OCI-LY3 (cell line): ENCODE results near the gene DOCK1.

Experiments
- H2AFZ ChIP-seq: fragments of 200-600, 300-600 bp; shearing (Covaris generic); 2 replicates; pipeline ENCODE4 v1.6.0; 2014; ENCODE audit warnings: antibody characterized with exemption, low read depth, low read length
- H3K27ac ChIP-seq: fragments of 200-600, 300-600 bp; sonication (generic); 2 replicates; pipeline ENCODE4 v1.5.1; 2014; ENCODE audit warnings: mild to moderate bottlenecking, low read length, moderate library complexity, mixed read lengths
- H3K27me3 ChIP-seq: fragments of 200-600, 300-600 bp; sonication (generic); 2 replicates; pipeline ENCODE4 v1.6.1; 2014; ENCODE audit warnings: low read depth, low read length, mixed read lengths
- H3K36me3 ChIP-seq: fragments of 200-600, 300-600 bp; sonication (generic); replicated peaks from 2 replicates; pipeline ENCODE3; 2014; ENCODE audit warnings: low read depth, low read length, mixed read lengths
- H3K4me1 ChIP-seq: fragments of 300-600, 200-600 bp; sonication (generic); 2 replicates; pipeline ENCODE4 v1.6.1; 2014; ENCODE audit warnings: low read length, mixed read lengths
- H3K4me2 ChIP-seq: fragments of 200-600, 300-600 bp; sonication (generic); 2 replicates; pipeline ENCODE4 v1.6.1; 2014; ENCODE audit warnings: low read length, mixed read lengths
- H3K4me3 ChIP-seq: fragments of 300-600, 200-600 bp; sonication (generic); 2 replicates; pipeline ENCODE4 v1.5.1; 2014; ENCODE audit warnings: antibody characterized with exemption, mild to moderate bottlenecking, low read length, moderate library complexity
- H3K79me2 ChIP-seq: fragments of 300-600, 200-600 bp; shearing (Covaris generic); 2 replicates; pipeline ENCODE4 v1.6.1; 2014; ENCODE audit warnings: mild to moderate bottlenecking, low read length, mixed read lengths
- H3K9ac ChIP-seq: fragments of 300-600, 200-600 bp; shearing (Covaris generic); 2 replicates; pipeline ENCODE4 v1.6.0; 2014; ENCODE audit warnings: mild to moderate bottlenecking, low read length, moderate library complexity
- H3K9me3 ChIP-seq: fragments of 200-600, 300-600 bp; shearing (Covaris generic); 2 replicates; pipeline ENCODE4 v1.6.1; 2014; ENCODE audit warnings: low read length, mixed read lengths; ENCODE audit not compliant: insufficient read depth
- H4K20me1 ChIP-seq: fragments of 200-600, 300-600 bp; sonication (generic); 2 replicates; pipeline ENCODE4 v1.6.1; 2016; ENCODE audit warnings: low read length, mixed read lengths; ENCODE audit not compliant: insufficient read depth
- CTCF ChIP-seq: fragments of 200-600, 300-600 bp; sonication (generic); IDR thresholded peaks from 2 replicates; pipeline ENCODE4 v1.5.1; 2014; ENCODE audit warnings: antibody characterized with exemption, low read length, low read depth
- EZH2phosphoT487 ChIP-seq: fragments of 200-600 bp; shearing (Covaris generic); IDR thresholded peaks from 2 replicates; pipeline ENCODE4 v1.6.1; 2018; ENCODE audit warnings: antibody characterized with exemption, mixed run types, low read depth

DOCK1 gene

GRCh38 chr10:127452568-127452967, 547.3 kb downstream of the DOCK1 start:
- Histone ChIP-seq H3K4me3 (no peak overlapping the region), H4K20me1 (no peaks in the 10 kb centered on the region), H3K9me3 (no peaks in the 10 kb centered on the region), H2AFZ (no peak overlapping the region), H3K27me3 (no peaks in the 10 kb centered on the region), H3K4me2 (no peak overlapping the region), H3K27ac (no peak overlapping the region), H3K4me1 (no peaks in the 10 kb centered on the region), H3K79me2 (no peaks in the 10 kb centered on the region), H3K36me3 (no peaks in the 10 kb centered on the region), H3K9ac (no peak overlapping the region)
- TF ChIP-seq EZH2phosphoT487, result no peak
- no peak for TF ChIP-seq CTCF

GRCh38 chr10:127453706-127454105, 548.5 kb downstream of the DOCK1 start:
- H3K79me2 ChIP-seq, result no peaks in the 10 kb centered on the region
- no peak overlapping the region for H2AFZ ChIP-seq
- no peaks in the 10 kb centered on the region for H4K20me1 ChIP-seq
- H3K27me3 ChIP-seq, result no peaks in the 10 kb centered on the region
- TF ChIP-seq CTCF (no peak), EZH2phosphoT487 (no peak)
- no peaks in the 10 kb centered on the region for H3K4me1 ChIP-seq
- no peaks in the 10 kb centered on the region for H3K9me3 ChIP-seq
- no peak overlapping the region for H3K27ac ChIP-seq
- H3K9ac ChIP-seq, result no peak overlapping the region
- H3K4me2 ChIP-seq, result no peak overlapping the region
- H3K36me3 ChIP-seq, result no peaks in the 10 kb centered on the region
- no peak overlapping the region for H3K4me3 ChIP-seq

- no peaks in the 10 kb centered on the region for H4K20me1 ChIP-seq
- no peak for TF ChIP-seq CTCF
- TF ChIP-seq EZH2phosphoT487, result no peak
- H3K27ac ChIP-seq, result no peak overlapping the region
- H3K9me3 ChIP-seq, result no peaks in the 10 kb centered on the region
- H3K4me2 ChIP-seq, result no peak overlapping the region
- no peaks in the 10 kb centered on the region for H3K27me3 ChIP-seq
- no peak overlapping the region for H2AFZ ChIP-seq
- no peak overlapping the region for H3K9ac ChIP-seq
- no peaks in the 10 kb centered on the region for H3K79me2 ChIP-seq
- H3K36me3 ChIP-seq, result no peaks in the 10 kb centered on the region
- no peaks in the 10 kb centered on the region for H3K4me1 ChIP-seq
- no peak overlapping the region for H3K4me3 ChIP-seq
These were observed 550.9 kb downstream of the DOCK1 start for GRCh38 chr10:127456122-127456521.

- Histone ChIP-seq H3K36me3 (no peaks in the 10 kb centered on the region), H3K27me3 (no peaks in the 10 kb centered on the region), H3K79me2 (no peaks in the 10 kb centered on the region), H4K20me1 (no peaks in the 10 kb centered on the region), H3K9me3 (no peaks in the 10 kb centered on the region), H3K4me2 (no peak overlapping the region), H3K9ac (no peak overlapping the region), H3K27ac (no peak overlapping the region), H3K4me3 (no peak overlapping the region), H2AFZ (no peak overlapping the region), H3K4me1 (no peaks in the 10 kb centered on the region)
- TF ChIP-seq EZH2phosphoT487 (no peak), CTCF (no peak)
These were observed 553.0 kb downstream of the DOCK1 start for GRCh38 chr10:127458016-127458810.
